ENCODE results near the gene LILRB4.
"Not testable (repeated sequence)": the region's sequence is repeated elsewhere in the genome, so short reads cannot be mapped to it uniquely, and the experiment has no call there.

The LILRB4 gene

DNA sequence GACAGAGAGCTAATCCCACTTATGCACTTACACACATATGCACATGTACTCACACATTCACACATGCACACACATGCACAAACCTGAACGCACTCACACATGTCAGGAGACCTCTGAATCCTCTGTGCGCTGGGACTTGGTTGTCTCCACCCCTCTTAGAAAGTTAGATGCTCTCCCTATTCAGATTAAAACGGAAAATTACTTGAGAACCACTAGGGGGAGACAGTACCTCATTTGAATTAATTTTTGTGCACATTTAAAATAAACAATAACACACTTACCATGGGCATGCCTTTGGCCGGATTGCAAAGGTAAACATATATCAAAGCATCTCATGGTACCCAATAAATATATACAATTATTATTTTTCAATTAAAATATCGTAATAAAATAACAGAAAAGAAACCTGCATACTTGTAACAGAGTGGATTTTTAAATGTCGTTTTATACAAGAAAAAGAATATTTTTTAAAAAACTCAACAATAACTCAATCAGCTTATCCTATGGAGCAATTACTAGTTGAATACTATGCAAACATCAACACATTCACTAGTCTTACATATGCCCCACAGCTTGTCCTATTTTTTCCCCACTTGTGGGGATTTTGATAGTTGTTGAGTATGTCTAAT, 9.5 kb upstream of the LILRB4 start:
- no peak for DNase-seq

DNA sequence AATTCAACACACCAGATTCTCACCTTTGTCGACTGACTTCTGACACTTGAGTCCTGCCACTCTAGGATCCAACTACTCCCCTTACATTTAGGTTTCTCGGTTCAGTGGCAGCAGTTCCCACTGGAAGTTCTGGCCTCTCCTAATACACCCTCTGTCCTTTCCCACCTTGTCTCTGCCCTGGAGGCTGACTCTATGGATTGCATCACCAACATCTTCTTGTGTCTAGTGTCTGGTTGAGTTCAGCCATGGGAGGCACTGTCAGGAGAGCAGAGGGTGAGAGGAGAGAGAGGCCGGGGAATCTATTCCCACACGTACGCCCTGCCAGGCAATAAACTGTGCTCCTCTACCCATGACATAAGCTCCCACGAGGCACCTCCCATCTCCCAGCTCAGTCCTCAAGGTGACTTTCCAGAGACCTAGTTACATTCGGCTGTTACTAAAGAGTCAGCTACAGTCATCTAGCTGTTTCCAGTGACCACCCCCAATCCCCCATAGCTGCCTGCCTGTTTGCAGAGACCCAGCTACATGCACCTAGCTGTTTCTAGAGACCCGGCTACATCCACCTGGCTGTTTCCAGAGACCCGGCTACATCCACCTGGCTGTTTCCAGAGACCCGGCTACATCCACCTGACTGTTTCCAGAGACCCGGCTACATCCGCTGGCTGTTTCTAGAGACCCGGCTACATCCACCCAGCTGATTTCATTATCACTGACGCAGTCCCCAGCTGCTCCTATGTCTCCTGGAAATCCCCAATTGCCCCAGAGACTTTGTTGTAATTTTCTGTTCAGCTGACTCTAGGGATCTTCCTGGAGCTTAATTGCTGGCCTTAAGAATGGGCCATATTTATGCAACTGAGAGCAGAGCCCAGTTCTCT, 8.1 kb upstream of the LILRB4 start:
- DNase-seq = no peak

DNA sequence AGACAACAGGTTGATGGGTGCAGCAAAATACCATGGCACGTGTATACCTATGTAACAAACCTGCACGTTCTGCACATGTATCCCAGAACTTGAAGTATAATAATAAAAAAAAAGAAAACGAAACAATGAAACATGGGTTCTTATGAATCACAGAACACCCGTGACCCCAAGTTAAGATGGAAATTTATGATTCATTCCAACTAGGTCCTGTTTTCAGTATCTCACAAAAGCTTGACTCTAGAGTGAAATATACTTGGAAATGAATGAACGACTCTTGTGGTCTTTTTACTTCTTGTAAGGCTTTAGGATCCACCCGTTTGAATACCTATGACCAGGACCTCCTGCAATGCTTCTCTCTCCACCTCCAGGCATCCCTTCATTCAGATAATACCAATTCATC, 3.5 kb upstream of the LILRB4 start:
- DNase-seq = no peak

DNA sequence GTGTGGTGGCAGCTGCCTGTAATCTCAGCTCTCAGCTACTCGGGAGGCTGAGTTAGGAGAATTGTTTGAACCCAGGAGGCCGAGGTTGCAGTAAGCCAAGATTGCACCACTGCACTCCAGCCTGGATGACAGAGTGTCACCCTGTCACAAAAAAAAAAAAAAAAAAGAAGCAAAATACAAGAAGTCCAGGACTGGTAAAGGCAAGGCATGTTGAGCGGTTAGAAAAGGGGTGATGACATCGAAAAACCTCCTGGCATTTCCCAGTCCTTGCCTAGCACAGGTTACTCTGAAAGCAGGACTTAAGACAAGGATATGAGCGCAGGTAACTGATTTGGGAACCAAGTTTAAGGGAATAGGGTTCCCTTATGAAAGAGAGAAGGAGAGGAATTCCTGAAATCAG, 2.5 kb upstream of the LILRB4 start:
- no peak for DNase-seq

DNA sequence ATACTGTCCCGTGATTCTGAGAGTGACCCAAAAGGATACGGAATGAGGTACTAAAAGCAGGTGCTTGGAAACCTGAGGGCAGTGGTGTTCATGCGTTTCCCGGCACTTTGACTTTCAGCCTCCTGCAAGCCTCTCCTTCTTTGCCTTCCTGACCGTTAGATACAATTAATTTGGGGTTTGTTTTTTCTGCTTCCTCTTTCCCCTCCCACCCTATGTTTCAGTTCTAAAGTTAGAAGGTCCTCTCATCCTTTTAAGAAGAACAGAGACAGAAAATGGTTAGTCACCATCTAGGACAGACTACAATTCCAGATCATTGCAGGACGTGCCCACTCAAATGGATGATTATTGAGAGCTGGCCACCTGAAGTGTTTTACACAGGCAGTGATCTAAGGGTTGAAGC, 1.8 kb upstream of the LILRB4 start:
- DNase-seq = no peak

DNA sequence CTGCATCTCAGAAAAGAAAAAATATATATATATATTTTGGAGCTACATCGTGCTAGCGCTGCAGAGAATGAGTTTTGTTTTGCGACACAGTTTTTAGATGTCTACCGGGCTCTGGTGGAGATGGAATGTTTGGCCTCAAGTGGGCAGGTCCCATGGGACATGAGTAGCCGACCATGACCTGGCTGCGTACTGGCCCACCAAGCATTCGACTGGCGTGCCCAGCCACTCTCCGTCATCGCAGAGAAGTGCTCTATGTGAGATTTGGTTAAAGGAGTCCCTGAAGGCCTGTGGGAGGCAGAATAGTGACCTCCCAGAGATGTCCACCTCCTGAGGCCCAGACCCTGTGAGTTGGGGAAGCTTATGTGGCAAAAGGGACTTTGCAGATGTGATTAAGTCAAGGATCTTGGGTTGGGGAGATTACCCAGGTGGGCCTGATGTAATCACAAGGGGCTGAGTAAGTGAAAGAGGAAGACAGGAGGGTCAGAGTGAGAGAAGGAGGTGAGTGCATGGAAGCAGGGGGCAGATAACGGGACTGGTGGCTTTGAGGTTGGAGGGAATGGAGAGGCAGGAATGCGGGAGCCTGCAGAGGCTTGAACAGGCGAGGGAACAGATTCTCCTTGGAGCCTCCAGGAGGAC, 821 bp upstream of the LILRB4 start:
- DNase-seq = no peak

DNA sequence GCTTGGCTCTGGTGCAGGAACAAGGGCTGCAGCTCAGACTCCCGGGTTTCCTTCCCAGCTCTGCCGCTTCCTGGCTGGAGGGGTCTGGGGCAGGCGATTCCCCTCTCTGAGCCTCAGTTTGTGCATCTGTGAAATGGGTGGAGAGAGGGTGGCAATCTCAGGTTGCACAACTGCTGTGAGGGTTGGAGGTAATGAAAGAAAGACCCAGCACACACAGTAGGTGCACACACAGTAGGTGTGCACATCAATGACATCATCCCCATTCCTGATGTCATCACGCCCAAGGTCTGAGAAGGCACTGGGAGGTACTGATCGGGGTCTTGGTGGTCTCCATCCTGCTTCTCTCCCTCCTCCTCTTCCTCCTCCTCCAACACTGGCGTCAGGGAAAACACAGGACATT, 2.7 kb downstream of the LILRB4 start:
- DNase-seq = no peak

DNA sequence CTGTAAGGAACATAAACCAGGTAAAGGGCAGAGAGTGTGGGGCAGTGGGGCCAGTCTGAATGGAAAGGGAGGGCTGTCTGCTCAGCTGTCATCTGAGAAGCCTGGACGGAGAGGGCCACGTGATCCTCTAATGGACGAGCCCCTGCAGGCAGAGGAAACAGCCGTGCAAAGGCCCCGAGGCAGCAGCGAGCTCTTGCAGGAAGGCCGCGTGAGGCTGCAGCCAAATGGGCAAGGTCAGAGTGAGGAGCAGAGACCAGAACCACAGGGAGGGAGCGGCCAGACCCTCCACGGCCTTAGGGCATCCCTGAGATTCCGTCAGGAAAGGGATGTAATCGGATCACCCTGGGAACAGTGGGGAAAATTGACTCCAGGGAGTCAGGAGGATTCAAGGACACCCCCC, 4.4 kb downstream of the LILRB4 start:
- no peak for DNase-seq

DNA sequence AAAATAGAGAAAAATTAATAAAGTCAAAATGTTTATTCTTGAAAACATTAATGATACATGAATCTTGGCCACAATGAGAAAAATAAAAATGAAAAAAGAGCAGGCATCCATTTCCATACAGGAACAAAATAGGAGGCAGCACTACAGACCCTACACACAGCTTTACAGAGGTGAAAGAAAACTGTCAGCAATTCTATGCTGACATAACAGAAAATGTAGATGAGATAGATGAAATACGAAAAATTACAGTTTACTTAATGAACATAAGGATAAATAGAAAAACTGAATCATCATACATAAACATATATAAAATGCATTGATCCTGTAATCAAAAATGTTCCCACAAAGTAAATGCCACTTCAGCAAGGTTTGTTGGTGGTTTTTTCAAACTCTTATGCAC, 5.6 kb downstream of the LILRB4 start:
- no peak for DNase-seq

DNA sequence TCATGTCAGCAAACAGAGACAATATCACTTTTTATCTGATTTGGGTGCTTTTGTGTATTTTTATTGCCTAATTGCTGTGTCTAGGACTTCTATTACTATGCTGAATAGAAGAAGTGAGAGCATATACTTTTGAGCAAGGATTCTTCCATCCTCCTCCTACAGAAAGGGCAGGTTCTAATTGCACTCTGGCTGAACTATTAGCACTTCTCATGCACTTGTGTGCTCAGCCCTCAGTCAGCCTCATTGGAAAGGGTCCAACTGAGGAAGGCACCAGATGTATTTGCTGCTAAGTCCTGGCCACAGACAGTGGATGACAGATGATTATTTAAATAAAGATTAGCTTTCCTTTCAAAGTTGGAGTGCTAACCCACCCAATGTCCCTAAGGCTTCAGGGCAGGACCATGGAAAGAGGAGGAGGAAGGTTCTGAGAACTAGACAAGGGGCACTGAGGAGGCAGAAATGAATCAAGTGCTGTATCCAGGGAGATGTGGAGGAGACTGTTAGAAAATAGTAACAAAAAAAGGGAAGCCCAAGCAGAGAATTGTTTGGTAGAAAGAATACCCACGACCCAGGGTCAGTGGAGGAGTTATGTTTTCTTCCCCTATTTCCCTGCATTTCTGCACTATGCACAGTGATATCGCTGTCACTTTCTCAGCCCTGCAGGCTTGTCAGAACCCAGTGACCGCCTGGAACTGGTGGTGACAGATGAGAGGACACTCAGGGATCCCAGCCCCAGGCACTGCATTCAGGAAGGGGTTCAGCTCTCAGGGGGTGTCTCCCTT, 8.0 kb downstream of the LILRB4 start:
- no peak for DNase-seq

DNA sequence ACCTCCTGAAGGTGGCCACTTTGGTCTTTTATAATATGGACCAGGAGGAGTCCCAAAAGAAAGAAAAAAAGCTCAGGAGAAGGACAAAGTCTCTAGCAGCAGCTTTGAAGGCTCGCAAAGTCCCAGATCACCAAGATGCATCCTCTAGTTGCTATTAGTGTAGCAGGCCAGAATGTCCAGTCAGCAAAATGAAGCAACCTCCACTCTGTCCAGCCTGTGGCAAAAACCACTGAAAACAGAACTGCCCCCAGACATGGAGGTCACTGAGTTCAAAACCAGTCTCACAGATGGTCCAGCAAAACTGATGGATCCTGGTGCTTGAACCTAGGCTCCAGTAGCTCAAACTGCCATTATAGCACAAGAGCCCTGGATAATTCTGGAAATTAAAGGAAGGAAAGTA, 10.4 kb downstream of the LILRB4 start:
- no peak for DNase-seq

DNA sequence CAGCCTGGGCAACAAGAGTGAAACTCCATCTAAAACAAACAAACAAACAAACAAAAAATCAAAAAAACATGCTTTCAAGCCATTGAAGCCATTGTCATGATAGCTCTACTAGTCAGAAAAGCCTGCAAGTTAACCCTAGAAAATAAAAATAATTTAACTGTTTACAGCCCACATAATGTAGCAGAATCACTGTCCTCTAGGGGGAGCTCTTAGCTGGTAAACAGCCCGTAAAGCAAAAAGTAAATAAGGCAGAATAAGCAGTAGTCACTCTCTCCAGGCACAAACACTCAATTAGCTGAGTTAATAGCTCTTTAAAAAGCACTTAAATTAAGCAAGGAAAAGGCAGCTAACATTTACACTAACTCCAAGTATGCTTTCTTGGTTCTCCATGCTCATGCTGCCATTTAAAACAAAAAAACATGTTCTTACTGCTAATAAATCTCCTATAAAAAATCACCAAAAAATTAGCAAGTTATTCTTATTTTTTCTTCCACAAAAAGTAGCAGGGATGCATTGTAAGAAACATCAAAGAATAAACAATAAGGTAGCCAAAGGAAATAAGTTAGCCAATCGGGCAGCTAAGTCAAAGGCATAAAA, 11.3 kb downstream of the LILRB4 start:
- no peak for DNase-seq

DNA sequence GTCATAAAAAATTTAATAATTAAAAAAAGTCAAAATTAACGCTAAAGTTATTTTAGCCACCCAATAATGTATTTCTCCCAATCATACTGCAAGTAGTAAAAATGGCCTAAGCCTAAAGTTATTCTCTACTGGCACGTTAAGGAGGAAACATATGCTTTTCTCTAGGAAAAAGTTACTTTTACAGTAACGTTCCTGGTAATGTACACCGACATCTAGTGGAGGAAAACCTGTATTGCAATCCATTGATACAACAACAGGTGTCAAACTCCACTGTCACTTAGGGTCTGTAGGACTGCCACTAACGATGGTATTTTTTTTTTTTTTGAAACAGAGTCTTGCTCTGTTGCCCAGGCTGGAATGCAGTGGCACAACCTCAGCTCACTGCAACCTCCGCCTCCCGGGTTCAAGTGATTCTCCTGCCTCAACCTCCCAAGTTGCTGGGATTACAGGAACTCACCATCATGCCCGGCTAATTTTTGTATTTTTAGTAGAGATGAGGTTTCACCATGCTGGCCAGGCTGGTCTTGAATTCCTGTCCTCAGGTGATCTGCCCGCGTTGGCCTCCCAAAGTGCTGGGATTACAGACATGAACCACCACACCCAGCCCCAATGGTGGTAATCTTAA, 13.5 kb downstream of the LILRB4 start:
- DNase-seq = not testable (repeated sequence)

DNA sequence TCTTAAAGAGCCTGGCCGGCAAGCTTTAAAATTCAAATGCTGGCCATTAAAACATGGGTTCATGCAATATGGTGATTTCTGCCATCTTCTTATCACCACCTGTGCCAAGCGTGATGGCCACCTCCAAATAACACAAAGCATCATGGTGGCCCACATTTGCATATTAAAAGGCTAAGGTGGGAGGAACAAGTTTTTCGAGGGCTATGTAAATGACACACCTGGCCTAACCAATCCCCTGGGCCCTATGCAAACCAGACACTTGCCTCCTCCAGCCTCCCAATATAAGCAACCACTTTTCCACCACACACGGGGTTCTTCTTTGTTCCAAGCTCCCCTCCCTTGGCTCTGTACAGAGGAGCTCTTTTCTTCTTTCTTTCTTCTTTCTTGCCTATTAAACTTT, 14.4 kb downstream of the LILRB4 start:
- no peak for DNase-seq

DNA sequence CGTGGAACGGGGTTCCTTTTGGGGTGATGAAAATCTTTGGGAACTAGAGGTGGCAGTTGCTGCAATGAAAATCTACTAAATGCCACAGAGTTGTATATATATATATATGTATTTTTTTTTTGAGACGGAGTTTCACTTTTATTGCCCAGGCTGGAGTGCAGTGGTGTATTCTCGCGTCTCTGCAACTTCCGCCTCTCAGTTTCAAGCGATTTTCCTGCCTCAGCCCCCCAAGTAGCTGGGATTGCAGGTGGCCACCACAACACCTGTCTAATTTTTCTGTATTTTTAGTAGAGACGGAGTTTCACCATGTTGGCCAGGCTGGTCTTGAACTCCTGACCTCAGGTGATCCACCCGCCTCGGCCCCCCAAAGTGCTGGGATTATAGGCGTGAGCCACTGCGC, 18.8 kb downstream of the LILRB4 start:
- DNase-seq = not testable (repeated sequence)

DNA sequence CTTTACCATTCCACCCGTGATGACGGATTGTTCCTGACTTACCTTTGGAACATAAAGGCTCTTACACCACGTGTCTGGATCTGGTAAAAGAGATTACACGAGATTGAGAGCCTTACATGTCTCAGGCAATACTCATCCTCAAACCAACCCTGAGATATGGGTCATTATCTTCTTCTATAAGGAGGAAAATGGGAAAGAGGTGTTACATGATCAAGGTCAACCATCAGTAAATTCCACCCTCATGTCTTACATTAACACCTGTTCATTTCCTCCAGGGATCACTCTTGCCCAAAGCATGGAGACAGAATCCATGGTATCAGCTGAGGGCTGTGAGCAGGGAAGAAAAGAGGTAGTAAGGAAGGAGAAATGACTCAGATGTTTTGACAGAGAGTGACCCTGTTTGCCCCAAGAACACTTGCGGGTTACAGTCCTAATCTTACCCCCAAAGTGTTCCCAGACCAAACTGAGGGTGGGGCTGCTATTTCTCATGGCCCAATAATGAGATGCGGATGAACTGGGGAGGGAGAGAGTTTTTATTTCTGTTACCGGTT, 19.6 kb downstream of the LILRB4 start:
- DNase-seq = no peak

DNA sequence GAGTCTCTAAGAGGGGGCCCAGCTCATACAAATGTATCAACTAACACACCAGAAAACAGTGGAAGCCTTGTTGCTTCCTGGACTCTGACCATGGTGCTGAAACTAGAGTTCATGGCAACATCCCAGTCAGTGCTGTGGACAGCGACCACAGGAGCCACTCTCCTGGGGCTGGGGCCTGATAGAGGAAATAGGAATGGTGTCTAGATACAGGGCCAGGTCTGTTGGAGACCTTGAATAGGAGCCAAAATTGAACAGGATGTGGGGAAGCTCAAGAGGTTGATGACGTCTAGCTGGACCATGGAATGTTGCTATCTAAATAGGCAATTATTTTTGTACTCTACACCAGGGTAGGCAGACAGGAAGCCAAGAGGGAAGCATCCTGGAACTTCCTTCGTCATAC, 21.7 kb downstream of the LILRB4 start:
- DNase-seq = no peak

DNA sequence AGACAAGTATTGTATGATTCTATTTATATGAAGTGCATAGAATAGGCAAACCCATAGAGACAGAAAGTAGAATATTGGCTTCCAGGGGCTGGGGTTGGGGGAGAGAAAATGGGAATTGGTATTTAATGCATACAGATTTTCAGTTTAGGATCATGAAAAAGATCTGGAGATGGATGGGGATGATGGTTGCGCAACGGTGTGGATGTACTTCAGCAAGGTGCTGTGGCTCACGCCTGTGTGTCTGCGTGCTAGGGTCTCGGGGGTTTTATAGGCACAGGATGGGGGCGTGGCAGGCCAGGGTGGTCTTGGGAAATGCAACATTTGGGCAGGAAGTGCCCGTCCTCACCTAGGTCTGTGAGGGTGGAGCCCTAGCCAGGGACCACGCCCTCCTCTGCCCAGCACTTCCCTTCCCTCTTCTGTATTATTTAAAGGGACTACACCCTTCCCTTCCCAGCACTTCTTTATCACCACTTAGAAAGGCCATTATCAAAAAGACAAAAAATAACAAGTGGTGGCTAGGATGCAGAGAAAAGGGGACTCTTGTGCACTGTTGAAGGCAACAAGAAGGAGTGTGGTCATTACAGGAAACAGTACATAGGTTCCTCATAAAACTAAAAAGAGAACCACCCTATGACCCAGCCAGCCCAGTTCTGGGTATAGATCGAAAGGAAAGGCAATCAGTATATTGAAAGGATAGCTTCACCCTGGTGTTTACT, 29.0 kb downstream of the LILRB4 start:
- DNase-seq = no peak

DNA sequence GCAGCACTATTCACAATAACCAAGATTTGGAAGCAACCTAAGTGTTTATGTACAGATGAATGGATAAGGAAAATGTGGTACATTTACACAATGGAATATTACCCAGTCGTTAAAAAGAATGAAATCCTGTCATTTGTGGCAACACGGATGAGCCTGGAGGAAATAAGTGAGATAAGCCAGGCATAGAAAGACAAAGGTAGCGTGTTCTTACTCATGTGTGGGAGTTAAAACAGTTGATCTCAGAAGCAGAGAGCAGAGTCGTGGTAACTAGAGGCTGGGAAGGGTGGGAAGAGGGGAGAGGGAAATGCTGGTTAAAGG, 29.5 kb downstream of the LILRB4 start:
- DNase-seq = no peak

DNA sequence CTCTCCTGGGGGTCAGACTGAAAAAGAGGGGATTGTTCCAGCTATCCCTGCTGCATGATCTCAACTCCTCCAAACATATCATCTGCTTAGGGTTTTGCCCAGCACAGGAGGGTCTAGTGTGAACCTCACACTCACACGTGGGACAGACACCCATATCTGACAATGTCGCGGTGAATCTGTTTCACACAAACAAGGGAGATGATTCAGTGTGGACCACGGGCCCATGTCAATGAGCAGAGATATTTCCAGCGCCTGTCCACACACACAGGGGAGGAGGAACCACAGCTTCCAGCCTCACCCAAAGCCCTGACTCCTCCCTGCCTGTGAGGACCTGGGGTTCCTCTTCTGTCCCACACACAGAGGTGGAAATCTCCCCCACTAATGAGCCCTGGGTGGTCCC, 31.9 kb downstream of the LILRB4 start:
- DNase-seq = no peak

DNA sequence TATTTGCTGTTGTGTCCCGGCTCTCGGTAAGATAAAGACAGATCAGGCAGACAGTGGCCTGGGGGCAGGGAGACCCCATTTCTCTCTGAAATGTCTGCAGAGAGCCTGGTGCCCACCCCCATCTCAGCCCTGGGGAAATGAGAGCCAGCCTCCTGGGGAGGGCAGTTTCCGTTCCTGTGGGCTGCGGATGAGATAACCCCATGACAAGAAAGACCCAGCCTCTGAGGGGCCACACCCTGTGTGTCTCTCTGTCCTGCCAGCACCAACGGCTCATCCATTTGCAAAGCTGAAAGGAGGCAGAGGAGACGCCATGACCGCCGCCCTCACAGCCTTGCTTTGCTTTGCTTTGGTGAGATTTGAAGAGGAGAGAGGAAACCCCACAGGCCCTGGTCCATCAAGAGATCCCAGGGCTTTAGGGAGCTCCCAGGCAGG, 33.3 kb downstream of the LILRB4 start:
- no peak for DNase-seq

DNA sequence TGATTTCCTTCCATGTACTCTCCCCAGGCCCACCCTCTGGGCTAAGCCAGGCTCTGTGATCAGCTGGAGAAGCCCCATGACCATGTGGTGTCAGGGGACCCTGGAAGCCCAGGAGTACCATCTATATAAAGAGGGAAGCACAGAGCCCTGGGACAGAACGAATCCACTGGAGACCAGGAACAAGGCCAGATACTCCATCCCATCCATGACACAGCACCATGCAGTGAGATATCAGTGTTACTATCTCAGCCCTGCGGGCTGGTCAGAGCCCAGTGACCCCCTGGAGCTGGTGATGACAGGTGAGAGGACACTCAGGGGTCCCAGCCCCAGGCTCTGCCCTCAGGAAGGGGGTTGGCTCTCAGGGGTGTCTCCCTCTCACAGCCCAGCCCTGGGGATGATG, 34.0 kb downstream of the LILRB4 start:
- no peak for DNase-seq
